HG03095 (cell line): ENCODE results near the gene MAD1L1.

Experiments
- ATAC-seq: cut with Tn5 transposase; IDR thresholded peaks from one replicate; pipeline ENCODE4 v1.9.1; 2021; ENCODE audit warnings: moderate library complexity; ENCODE audit not compliant: unreplicated experiment

MAD1L1 gene

DNA sequence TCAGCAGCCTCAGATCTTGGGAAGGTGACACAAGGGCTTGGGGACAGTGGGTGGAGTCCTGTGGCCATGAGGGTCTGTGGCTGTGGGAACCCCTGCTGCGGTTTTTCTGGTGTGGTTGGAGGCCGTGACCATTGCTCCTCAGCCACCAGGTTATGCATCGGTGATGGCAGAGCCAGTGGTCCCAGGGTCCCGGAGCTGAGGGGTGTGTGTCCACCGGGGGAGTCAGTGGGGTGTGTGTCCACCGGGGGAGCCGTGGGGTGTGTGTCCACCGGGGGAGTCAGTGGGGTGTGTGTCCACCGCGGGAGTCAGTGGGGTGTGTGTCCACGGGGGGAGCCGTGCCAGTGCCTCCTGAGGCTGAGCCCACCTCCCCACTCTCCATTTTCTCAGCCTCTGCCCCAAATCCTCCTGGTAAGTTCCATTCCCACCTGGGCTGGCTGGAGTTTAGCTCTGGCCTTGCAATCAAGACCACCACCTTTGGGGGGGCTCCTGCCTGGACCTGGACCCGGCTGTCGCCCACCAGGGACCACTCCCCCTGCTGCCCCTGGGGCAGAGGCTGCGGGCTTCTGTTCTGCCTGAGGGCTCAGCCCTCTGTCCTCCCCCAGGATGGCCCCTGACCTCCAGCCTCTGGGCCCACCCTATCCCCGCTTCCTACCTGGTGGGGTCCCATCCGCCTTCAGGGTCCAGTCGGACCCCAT, 419.2 kb downstream of the MAD1L1 start:
- ATAC-seq: no peak

- no peak for ATAC-seq
Measured at GRCh38 chr7:1812509-1813393, 420.0 kb downstream of the MAD1L1 start.

DNA sequence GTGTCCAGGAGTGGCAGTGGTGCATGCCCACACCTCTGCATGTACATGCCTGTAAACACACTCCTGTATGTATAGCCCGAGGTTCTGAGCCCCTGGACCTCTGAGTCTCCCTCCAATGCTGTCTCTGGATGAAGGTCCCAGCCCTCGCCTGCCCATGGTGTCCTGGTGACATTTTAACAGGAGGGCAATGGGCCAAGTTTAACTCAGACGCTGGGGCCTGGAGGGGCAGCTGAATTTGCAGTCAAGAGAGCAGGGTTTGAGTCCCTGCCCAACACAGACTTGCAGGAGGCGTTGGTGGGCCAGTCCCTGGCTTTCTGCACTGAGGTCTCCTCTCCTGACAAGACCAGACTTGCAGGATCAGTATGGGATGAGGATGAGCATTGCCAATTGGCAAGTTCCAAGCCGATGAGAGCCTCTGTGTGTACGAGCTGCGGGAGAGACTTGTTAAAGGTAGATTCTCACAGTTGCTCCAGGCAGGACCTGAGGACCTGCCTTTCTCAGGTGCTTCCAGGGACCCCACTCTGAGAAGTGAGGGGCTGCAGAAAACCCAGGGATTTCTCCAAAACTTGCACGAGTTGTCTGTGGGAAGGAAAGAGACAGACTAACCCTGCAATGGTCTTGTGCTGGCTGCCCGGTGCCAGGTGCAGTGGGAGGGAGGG, 420.8 kb downstream of the MAD1L1 start:
- no peak for ATAC-seq

DNA sequence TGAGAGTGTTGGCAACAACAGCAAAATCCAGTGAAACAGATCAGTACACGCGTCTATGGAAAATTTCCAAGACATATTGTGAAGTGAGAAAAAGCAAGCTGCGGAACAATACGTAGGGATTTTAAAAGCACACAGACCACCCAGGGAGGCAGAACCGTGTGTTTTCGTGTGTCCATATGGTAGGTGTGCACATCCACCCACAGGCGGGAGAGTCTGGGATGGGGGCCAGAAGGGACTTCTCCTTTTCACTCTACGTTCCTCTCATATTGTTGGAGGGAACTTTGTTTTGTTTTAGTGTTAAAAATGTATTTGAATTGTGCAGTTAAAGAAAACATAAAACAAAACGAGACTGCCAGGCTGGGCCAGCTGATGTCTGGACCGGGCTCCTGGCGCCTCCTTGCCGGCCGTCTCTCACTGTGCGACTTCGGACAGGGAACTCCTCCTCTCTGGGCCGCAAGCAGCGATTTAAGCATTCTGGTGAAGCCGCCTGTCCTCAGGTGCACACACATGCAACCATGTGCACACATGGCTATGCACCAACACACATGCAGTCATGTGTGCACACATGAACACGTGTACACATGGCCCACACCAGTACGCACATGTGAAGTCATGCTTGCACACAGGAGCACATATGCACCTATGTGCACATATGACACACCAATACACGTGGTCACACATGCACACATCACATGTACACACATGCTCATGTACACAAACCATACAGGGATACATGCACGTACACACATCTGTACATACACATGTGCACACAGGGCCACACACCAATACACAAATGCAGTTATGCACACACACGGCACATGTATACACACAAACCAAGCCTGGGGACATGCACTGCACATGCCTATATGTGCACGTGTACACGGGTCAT, 421.5 kb downstream of the MAD1L1 start:
- no peak for ATAC-seq

DNA sequence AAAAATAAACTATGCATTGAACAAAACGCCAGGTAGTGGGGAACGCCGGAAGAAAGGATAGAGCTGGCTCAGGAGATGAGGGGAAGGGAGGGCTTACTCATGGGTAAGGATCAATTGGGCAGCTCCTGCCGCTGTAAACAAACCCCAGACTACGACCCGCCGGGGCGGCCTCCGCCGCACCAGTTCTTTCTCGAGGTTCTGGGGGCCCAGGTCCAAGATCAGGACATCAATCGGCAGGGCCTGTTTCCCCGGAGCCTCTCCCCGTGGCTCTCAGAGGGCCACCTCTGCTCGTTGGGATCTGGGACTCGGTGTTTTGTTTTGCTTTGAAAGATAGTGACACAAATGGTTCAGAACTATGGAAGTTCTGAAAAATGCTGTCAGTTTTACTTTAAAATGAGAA, 422.2 kb downstream of the MAD1L1 start:
- no peak for ATAC-seq

GRCh38 chr7:1809601-1810258, 423.0 kb downstream of the MAD1L1 start:
- ATAC-seq: no peak

DNA sequence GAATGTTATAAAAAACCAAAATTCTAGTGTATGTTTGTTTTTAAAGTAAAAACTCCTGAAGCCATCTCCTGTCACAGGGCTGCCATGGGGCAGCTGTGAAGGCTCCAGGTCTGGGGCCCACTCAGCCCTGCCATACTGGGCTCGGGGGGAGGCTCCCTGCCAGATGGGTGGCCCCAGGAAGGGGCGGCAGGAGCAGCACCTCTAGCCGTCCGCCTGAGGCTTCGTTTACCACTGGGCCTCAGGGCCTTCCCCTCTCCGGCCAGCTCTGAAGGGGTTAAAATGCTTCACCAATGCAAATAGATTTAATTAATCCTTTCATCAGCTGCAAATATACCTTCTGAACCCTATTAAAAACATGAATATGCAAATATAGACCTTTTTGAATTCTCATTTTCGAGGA, 423.7 kb downstream of the MAD1L1 start:
- ATAC-seq: no peak

DNA sequence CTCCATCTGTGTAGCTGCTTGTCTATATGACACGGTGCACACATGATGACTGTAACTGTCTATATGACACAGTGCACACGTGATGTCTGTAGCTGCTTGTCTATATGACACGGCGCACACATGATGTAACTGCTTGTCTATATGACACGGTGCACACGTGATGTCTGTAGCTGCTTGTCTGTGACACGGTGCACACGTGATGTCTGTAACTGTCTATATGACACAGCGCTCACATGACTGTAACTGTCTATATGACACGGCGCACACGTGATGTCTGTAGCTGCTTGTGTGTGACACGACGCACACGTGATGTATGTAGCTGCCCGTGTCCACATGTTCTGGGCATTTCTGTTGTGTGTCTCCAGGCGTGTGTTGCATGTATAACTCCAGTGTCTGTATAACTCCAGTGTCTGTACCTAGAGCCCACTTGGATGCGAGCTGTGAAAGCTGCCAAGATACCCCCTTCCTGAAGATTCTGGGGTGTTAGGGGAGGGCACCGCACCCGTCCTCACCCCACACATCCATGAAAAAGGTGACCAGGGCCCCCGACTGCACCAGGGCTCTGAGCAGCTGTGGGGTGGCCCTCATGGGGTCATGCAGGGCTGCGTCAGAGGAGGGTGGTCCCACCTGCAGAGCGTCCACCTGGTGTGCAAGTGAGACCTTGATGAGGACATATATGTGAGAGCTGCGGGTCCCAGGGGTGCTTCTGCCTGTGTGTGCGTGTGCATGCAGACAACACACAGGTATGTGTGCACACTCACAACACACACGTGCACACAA, 424.7 kb downstream of the MAD1L1 start:
- no peak for ATAC-seq

DNA sequence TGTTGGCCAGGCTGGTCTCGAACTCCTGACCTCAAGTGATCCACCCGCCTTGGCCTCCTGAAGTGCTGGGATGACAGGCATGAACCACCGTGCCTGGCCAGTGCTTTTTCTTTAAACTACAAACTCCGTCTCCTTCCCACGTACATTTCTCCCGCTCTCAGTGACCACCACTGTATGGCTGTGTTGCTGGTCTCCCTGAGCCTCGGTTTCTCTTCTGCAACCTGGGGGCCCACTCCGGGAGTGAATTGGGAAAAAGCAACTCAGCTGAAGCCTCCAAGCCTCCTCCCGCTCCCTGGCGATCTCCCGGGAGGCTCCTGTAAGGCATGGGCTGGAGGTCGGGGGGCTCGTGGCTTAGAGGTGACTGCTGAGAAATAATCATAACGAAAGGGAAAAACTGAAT, 426.4 kb downstream of the MAD1L1 start:
- ATAC-seq: no peak

- no peak for ATAC-seq
Measured at GRCh38 chr7:1804310-1804709, 428.4 kb downstream of the MAD1L1 start.

DNA sequence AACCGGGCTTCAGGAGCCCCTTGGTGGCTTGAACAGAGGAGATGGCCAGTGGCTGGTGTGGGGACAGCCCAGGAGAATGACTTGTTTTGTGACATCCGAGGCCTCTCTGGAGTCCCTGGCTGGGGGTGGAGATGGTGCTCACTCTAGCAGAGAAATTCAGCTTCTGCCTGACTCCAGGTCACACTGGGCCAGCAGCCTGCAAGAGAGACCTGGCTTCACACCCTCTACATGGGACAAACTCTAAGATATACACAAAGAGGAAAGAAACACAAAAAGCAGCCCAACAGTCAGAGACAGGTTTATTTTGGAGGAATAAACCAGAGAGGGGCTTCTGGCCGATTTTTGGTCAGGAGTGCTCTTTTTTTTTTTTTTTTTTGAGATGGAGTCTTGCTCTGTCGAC, 429.8 kb downstream of the MAD1L1 start:
- ATAC-seq: no peak

DNA sequence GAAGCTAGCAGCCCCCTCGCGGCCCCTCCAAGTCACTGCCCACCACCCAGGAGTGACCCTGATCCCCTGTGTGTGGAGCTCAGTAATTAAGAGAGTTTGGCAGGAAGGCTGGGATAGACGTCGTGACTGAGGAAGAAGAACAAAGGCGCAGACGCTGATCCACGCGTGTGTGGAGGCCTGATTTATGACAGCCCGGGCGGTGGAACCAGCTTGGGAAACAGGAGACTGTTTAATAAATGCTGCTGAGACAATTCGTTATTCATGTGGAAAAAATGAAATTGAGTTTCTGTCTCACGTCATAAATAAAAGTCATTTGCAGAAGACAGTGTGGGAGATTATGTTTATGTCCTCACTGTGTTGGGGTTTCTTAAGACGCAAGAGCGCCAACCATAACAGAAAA, 431.8 kb downstream of the MAD1L1 start:
- ATAC-seq: no peak

- no peak for ATAC-seq
Measured at GRCh38 chr7:1798191-1798590, 434.6 kb downstream of the MAD1L1 start.

GRCh38 chr7:1794888-1795542, 437.7 kb downstream of the MAD1L1 start:
- ATAC-seq: no peak

- ATAC-seq: no peak
Measured at GRCh38 chr7:1787681-1788235, 445.0 kb downstream of the MAD1L1 start.

DNA sequence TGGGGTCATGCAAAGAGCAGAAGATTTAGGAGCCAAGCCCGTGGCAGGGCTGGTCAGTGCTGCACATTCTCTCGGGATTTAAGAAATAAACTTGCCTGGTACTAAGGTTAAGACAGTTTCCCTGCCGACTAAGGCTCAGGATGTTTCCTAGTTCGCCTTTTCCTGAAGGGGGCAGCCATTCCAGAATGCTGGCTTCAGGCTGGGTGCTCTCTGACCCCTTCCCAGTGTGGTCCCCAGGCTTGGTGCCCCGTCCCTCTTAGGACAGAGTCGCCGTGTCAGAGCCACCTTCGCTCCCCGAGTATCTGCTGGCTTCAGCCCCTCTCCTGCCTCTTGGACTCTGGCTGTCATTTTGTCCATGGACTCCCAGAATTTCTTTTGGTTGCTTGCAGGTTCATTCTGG, 445.5 kb downstream of the MAD1L1 start:
- no peak for ATAC-seq

DNA sequence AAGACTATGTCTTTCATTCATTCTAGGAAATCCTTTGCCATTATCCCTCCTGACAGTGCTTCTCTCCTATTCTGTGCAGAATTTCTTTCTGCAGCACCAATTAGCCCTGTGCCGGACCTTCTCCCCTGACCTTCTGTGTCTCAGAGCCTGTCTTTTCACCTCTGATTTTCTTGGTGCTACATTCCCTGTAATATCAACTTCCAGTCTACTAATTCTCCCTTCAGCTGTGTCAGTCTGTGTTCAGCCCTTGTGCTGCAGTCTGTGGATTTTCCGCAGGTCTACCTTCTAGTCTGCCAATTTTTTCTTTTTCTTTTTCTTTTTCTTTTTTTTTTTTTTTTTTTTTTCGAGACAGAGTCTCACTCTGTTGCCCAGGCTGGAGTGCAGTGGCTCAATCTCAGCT, 446.9 kb downstream of the MAD1L1 start:
- no peak for ATAC-seq

DNA sequence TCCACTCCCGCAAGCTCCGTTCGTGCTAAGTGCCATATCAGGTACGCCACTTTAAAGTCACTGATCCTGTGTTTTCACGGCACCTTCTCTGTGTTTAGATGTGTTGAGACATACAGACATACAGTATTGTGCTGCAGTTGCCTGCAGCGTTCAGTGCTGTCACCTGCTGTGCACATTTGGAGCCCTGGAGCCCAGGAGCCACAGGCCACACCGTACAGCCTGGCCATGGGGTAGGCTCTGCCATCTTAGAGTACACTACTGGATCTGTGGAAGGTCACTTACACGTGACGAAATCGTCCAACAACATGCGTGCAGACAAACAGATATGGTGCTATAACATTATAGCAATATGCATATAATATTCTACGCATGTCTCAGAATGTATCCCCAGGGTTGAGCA, 451.4 kb downstream of the MAD1L1 start:
- ATAC-seq: no peak

DNA sequence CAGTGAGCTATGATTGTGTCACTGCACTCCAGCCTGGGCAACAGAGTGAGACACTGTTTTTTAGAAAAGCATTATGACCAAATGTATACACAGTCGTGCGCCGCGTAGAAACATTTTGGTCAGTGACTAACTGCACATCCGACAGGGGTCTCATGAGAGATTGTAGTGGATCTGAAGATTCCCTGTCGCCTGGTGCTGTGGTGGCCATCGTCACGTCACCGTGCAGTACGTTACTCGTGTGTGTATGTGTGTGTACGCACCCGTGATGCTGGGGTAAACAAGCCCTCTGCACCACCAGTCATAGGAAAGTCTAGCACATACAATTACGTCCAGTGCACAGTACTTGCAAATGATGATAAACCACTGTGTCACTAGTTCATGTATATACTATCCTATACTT, 453.3 kb downstream of the MAD1L1 start:
- ATAC-seq: no peak
